Measurements from ENCODE around the gene ACSS1. TPM values are rescaled to one million over a fixed set of nuclear protein-coding genes. Genes with fewer than 3 reads are reported as not detected.

Gene ACSS1
- total RNA-seq, 1 experiment from 2014 or later, result 12.8 TPM

GRCh38 chr20:25059866-25060465, 2.0 kb upstream of the ACSS1 start:
- TF ChIP-seq CTCF (conservative IDR thresholded peaks at IDR 0.05) (no peak), EZH2 (IDR thresholded peaks at IDR 0.05; ENCODE audit: low read depth) (no peak)
- Histone ChIP-seq H3K4me3 (no peak overlapping the region), H3K4me1 (replicated peaks; ENCODE audit: insufficient read depth) (peaks cover 47% of the 10 kb centered on the region), H3K27me3 (ENCODE audit: insufficient read depth, low read depth) (no peaks in the 10 kb centered on the region), H3K79me2 (ENCODE audit: low read depth) (peaks cover 16% of the 10 kb centered on the region; the same call in 1 of the 2 replicates), H3K36me3 (ENCODE audit: low read depth) (no peaks in the 10 kb centered on the region), H3K27ac (no peak overlapping the region), H3K4me2 (no peak overlapping the region), H2AFZ (no peak overlapping the region), H3K9me2 (ENCODE audit: insufficient read depth) (no peaks in the 10 kb centered on the region), H4K20me1 (ENCODE audit: insufficient read depth) (no peaks in the 10 kb centered on the region), H3F3A (ENCODE audit: insufficient read depth, low read depth) (peaks cover 15% of the 10 kb centered on the region; the same call in 1 of the 2 replicates), H3K9me3 (ENCODE audit: insufficient read depth, low read depth) (no peaks in the 10 kb centered on the region)
- peak in 1 of 2 experiments; percentile 33 for DNase-seq
- intact Hi-C loops (cut with micrococcal nuclease; ENCODE audit: unreplicated experiment), result loop anchor here (5.0 kb wide), 1 partner anchor 43 kb away; no protein-coding TSS in a partner anchor
- POLR2A ChIA-PET (ENCODE audit: unreplicated experiment), result no interaction called here
- CTCF ChIA-PET, result no interaction called here
- no TSS peak for BruUV-seq (replicated peaks)

- POLR2A ChIA-PET (ENCODE audit: unreplicated experiment), result interaction anchor here (0.7 kb wide), 1 partner anchor 96 kb away, joined by 5 read pairs; no protein-coding TSS in a partner anchor
- intact Hi-C loops (cut with micrococcal nuclease; ENCODE audit: unreplicated experiment), result loop anchor here (5.0 kb wide), 1 partner anchor 42 kb away; no protein-coding TSS in a partner anchor
Observed at GRCh38 chr20:25058847-25059810, 1.2 kb upstream of the ACSS1 start.

More at GRCh38 chr20:25058847-25059810, 1.2 kb upstream of the ACSS1 start:
- H3K9me2 ChIP-seq (ENCODE audit: insufficient read depth), result no peaks in the 10 kb centered on the region
- TF ChIP-seq EZH2 (IDR thresholded peaks at IDR 0.05; ENCODE audit: low read depth), result no peak
- no peak for TF ChIP-seq CTCF (conservative IDR thresholded peaks at IDR 0.05)
- no peaks in the 10 kb centered on the region for H4K20me1 ChIP-seq (ENCODE audit: insufficient read depth)
- H3K36me3 ChIP-seq (ENCODE audit: low read depth), result no peaks in the 10 kb centered on the region
- no peak overlapping the region for H2AFZ ChIP-seq
- no peaks in the 10 kb centered on the region for H3K9me3 ChIP-seq (ENCODE audit: insufficient read depth, low read depth)
- H3F3A ChIP-seq (ENCODE audit: insufficient read depth, low read depth), result peaks cover 15% of the 10 kb centered on the region; the same call in 1 of the 2 replicates
- H3K27me3 ChIP-seq (ENCODE audit: insufficient read depth, low read depth), result no peaks in the 10 kb centered on the region
- H3K27ac ChIP-seq, result no peak overlapping the region
- CTCF ChIA-PET, result interaction anchor here (0.6 to 0.7 kb wide), 2 partner anchors 10 to 165 kb away, joined by 3 read pairs; no protein-coding TSS in a partner anchor
- no peak overlapping the region for H3K4me3 ChIP-seq
- H3K4me2 ChIP-seq, result peak overlapping the region; percentile 86
- H3K4me1 ChIP-seq (replicated peaks; ENCODE audit: insufficient read depth), result peaks cover 48% of the 10 kb centered on the region
- no TSS peak for BruUV-seq (replicated peaks)
- peaks cover 16% of the 10 kb centered on the region; the same call in 1 of the 2 replicates for H3K79me2 ChIP-seq (ENCODE audit: low read depth)
- peak in 1 of 2 experiments; percentile 37 for DNase-seq
